Karpas-422 (cell line): Measurements from ENCODE around the gene GAGE12J. TPM values are rescaled to one million over a fixed set of nuclear protein-coding genes. Genes with fewer than 3 reads are reported as not detected.
"Not testable (repeated sequence)": the region's sequence is repeated elsewhere in the genome, so short reads cannot be mapped to it uniquely, and the experiment has no call there.

Source experiments
- DNase-seq: peaks from one replicate; pipeline ENCODE4 v3.0.0-alpha.2; 2015
- H2AFZ ChIP-seq: fragments of 200-600 bp; sonication (generic); 2 replicates; pipeline ENCODE4 v1.6.1; 2014; ENCODE audit warnings: antibody characterized with exemption, low read length, mixed read lengths
- H3K27ac ChIP-seq: fragments of 200-600 bp; sonication (generic); 2 replicates; pipeline ENCODE4 v1.5.1; 2014; ENCODE audit warnings: mild to moderate bottlenecking, low read length, moderate library complexity
- H3K27me3 ChIP-seq: fragments of 200-600 bp; sonication (generic); 2 replicates; pipeline ENCODE4 v1.6.1; 2014; ENCODE audit warnings: low read length, mixed read lengths
- H3K36me3 ChIP-seq: fragments of 200-600 bp; sonication (generic); 2 replicates; pipeline ENCODE4 v1.6.1; 2014; ENCODE audit warnings: low read length, mixed read lengths; ENCODE audit not compliant: insufficient read depth
- H3K4me1 ChIP-seq: fragments of 200-600 bp; sonication (generic); 2 replicates; pipeline ENCODE4 v1.6.1; 2014; ENCODE audit warnings: mild to moderate bottlenecking, low read length, mixed read lengths
- H3K4me2 ChIP-seq: fragments of 200-600 bp; sonication (generic); 2 replicates; pipeline ENCODE4 v1.6.1; 2014; ENCODE audit warnings: low read length, low read depth, mild to moderate bottlenecking; ENCODE audit not compliant: poor library complexity, severe bottlenecking
- H3K4me3 ChIP-seq: fragments of 200-600 bp; sonication (generic); 2 replicates; pipeline ENCODE4 v1.5.1; 2014; ENCODE audit warnings: mild to moderate bottlenecking, antibody characterized with exemption, low read length, mixed read lengths
- H3K79me2 ChIP-seq: fragments of 200-600 bp; sonication (generic); 2 replicates; pipeline ENCODE4 v1.6.1; 2014; ENCODE audit warnings: mild to moderate bottlenecking, low read length, mixed read lengths
- H3K9ac ChIP-seq: fragments of 200-600 bp; sonication (generic); 2 replicates; pipeline ENCODE4 v1.6.0; 2014; ENCODE audit warnings: low read length
- H3K9me2 ChIP-seq: fragments of 200-600 bp; sonication (generic), shearing (Covaris generic); replicated peaks from 2 replicates; pipeline ENCODE4 v1.6.0; 2014; ENCODE audit warnings: mild to moderate bottlenecking, low read length, moderate library complexity; ENCODE audit not compliant: insufficient read depth
- H3K9me3 ChIP-seq: fragments of 300-700, 200-600 bp; sonication (generic); 2 replicates; pipeline ENCODE4 v1.6.1; 2014; ENCODE audit warnings: low read length, mixed read lengths
- H4K20me1 ChIP-seq: fragments of 200-600 bp; sonication (generic); 2 replicates; pipeline ENCODE4 v1.6.1; 2014; ENCODE audit warnings: mild to moderate bottlenecking, antibody characterized with exemption, low read length, low read depth; ENCODE audit not compliant: insufficient read depth
- total RNA-seq: library from RNA; depleted of rRNA; stranded (reverse); fragments of >200 nt; shearing (Covaris generic); gene quantifications from 2 replicates; pipeline ENCODE4 v1.2.3, GENCODE V29; 2014; ENCODE audit warnings: low replicate concordance

Gene GAGE12J
- total RNA-seq, 1 experiment from 2014 or later = not detected

DNA sequence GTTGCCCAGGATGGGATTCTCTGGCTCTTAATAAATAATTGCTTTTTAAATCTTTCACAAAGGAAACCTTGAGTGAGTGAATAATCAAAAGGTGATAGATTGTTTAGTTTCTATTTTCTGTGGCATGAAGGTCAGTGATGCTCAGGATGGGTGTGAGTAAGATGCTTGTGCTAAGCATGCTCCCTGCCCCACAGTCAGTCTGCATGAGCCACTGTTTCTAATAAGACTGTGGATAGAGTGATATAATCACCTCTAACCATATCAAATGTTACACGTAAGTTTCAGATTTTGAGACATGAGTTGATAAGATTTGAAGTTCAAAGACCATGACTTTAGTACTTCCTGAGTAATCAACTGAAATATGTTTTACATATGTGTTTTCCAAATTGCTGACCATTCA is 21.1 kb upstream of the GAGE12J start:
- Histone ChIP-seq H3K36me3 (no peaks in the 10 kb centered on the region), H3K79me2 (no peaks in the 10 kb centered on the region), H3K9me3 (no peaks in the 10 kb centered on the region), H3K27ac (no peak overlapping the region), H3K4me3 (no peak overlapping the region), H2AFZ (no peak overlapping the region), H3K9ac (no peak overlapping the region), H3K4me1 (no peaks in the 10 kb centered on the region), H3K9me2 (no peaks in the 10 kb centered on the region), H3K27me3 (no peaks in the 10 kb centered on the region), H3K4me2 (no peak overlapping the region), H4K20me1 (no peaks in the 10 kb centered on the region)
- no peak for DNase-seq

DNA sequence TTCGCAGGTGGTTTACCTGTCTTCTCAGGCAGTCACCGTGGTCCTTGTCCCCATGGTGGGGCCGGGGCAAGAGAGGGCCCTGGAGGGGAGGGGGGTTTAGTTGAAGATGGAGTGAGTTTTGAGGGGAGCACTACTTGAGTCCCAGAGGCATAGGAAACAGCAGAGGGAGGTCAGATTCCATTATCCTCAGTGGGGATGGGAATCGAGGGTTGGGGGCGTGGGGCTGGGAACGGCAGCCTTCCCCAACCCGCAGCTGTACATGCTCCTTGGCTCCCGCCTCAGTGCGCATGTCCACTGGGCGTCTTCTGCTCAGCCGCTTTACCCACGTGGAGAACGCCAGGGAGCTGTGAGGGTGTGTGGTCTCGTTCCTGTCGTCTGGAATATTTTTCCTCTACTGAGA is 18.5 kb upstream of the GAGE12J start, which contains the start of gene GAGE10:
TSS of gene GAGE10 (plus strand) at position 301 of the 400 bp plus-strand sequence. CDS start 1,214 bp downstream, outside the sequence.
- no peaks in the 10 kb centered on the region for H3K4me1 ChIP-seq
- H3K9me2 ChIP-seq = no peaks in the 10 kb centered on the region
- no peak within 1 kb of the TSS for H3K9ac ChIP-seq
- H4K20me1 ChIP-seq = no peaks in the 10 kb centered on the region
- H3K36me3 ChIP-seq = no peaks in the 10 kb centered on the region
- DNase-seq = no peak
- H3K4me2 ChIP-seq = no peak within 1 kb of the TSS
- H3K79me2 ChIP-seq = no peaks in the 10 kb centered on the region
- no peaks in the 10 kb centered on the region for H3K27me3 ChIP-seq
- no peak within 1 kb of the TSS for H3K4me3 ChIP-seq
- no peak within 1 kb of the TSS for H3K27ac ChIP-seq
- H3K9me3 ChIP-seq = no peaks in the 10 kb centered on the region
- no peak within 1 kb of the TSS for H2AFZ ChIP-seq

DNA sequence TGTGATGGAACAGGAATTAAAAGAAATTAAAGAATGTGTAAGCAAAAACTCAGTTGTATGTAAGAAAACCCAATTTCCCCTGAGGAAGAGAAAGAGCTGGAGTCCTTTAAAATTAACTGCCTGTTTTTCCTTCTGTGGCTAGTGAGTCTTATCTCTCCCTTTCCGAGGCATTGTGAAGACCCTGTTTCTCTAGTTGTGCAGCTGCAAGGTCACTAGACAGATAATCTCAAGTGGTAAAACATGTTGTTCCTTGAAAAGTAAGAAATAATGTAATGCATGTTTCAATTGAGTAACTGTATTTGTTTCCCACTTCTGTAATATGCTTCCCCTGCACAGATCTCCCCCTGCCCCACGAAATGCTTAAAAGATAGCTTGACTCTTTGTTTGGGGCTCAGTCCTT is 14.1 kb upstream of the GAGE12J start:
- not testable (repeated sequence) for H4K20me1 ChIP-seq, H3K9ac ChIP-seq, H3K9me2 ChIP-seq, H3K4me2 ChIP-seq, H3K79me2 ChIP-seq, H2AFZ ChIP-seq, H3K36me3 ChIP-seq, DNase-seq, H3K4me3 ChIP-seq, H3K27ac ChIP-seq, H3K27me3 ChIP-seq, H3K9me3 ChIP-seq
- peaks cover 14% of the 10 kb centered on the region for H3K4me1 ChIP-seq

DNA sequence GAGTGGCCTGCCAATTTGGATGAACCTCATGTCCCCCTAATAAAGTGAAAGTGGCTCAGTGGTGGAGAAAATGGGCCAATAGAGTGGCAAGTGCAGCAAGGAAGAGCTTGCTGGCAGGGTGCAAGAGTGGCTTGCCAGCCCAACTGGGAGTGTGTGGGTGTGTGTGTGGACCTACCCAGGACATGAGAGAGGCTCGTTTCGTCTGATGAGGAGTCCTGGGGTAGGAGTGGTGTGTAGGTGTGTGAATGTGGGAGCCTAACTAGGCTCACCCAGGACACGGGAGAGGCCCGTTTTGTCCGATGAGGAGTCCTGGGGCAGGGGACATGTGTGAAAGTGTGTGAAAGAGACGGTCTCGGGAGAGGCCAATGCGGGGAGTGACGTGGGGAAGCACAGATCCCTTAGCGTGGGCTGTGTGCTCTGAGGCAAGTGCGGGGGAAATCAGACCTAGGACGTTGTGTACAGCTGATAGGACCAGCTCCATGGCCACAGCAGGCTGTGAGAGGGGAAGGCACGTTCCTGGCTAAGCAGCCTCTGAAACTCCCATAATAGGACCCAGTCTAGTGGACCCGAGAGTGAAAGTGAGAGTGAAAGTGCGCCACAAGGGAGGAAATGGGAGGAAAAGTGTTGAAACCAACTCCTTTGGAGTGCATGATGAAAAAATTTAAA is 13.1 kb upstream of the GAGE12J start:
- Histone ChIP-seq H4K20me1 (no peaks in the 10 kb centered on the region), H3K4me3 (peak overlapping the region; percentile 39; the same call in 1 of the 2 replicates), H3K9me3 (no peaks in the 10 kb centered on the region), H3K27me3 (no peaks in the 10 kb centered on the region), H3K79me2 (no peaks in the 10 kb centered on the region), H3K4me1 (peaks cover 14% of the 10 kb centered on the region), H3K27ac (no peak overlapping the region), H3K9me2 (no peaks in the 10 kb centered on the region), H3K36me3 (no peaks in the 10 kb centered on the region), H2AFZ (peak overlapping the region; percentile 92; the same call in 1 of the 2 replicates), H3K4me2 (peak overlapping the region; percentile 63), H3K9ac (peak overlapping the region; percentile 42)
- peak; percentile 44 for DNase-seq

DNA sequence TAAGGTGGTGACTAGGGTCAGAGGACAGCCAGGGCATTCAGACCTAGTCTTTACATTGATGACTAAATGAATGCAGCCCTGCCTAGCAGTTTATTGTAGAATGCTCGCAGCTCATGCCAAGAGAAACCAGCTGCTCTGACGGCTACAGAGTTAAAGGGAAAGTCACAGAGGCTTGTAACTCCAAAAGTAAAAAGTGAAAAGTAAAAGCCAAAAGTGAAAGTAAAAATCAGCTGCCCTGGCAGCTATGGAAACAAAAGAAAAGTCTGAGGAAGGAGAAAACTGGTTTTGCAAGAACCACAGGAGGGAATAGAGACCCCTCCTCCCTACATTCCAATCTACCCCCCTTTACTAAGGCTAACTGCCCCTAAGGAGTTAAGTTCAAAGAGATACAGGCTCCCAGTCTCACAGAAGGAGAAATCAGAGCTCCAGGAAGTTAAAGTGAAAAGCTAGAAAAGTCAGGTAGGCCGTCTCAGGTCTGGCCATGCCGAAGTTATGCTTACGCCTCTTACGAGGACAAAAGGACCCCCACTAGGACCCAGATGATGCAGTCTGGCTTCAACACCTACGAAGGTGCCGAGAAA is 12.3 kb upstream of the GAGE12J start:
- peak overlapping the region; percentile 63 for H3K4me2 ChIP-seq
- H3K9ac ChIP-seq = peak overlapping the region; percentile 42
- H3K27me3 ChIP-seq = no peaks in the 10 kb centered on the region
- H3K4me3 ChIP-seq = peak overlapping the region; percentile 39
- peaks cover 14% of the 10 kb centered on the region for H3K4me1 ChIP-seq
- H3K9me2 ChIP-seq = no peaks in the 10 kb centered on the region
- H3K36me3 ChIP-seq = no peaks in the 10 kb centered on the region
- no peaks in the 10 kb centered on the region for H3K9me3 ChIP-seq
- H2AFZ ChIP-seq = peak overlapping the region; percentile 92
- no peak overlapping the region for H3K27ac ChIP-seq
- DNase-seq = peak; percentile 53
- H4K20me1 ChIP-seq = no peaks in the 10 kb centered on the region
- no peaks in the 10 kb centered on the region for H3K79me2 ChIP-seq

DNA sequence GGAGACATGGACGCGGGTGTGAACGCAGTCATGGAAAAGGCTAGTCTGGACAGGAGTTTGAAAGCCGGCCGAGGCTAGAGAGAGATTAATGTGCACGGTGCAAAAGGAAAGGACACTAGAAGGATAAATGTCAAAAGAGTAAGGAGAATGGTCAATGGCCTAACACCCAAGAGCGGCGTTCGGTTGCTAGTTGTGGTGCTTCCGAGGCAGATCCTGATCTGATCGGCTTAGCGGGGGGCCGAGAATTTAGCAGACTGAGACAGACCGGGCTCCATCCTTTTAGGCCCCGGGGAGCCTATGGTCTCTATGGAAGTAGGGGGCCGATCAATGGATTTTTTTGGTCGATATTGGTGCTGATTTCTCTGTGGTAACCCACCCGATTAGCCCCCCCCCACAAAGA is 11.5 kb upstream of the GAGE12J start:
- Histone ChIP-seq H3K9me3 (no peaks in the 10 kb centered on the region), H3K27me3 (no peaks in the 10 kb centered on the region), H3K9ac (no peak overlapping the region), H3K27ac (no peak overlapping the region), H3K4me1 (peaks cover 14% of the 10 kb centered on the region), H4K20me1 (no peaks in the 10 kb centered on the region), H3K79me2 (no peaks in the 10 kb centered on the region), H2AFZ (no peak overlapping the region), H3K4me3 (no peak overlapping the region), H3K9me2 (no peaks in the 10 kb centered on the region), H3K4me2 (no peak overlapping the region), H3K36me3 (no peaks in the 10 kb centered on the region)
- no peak for DNase-seq

DNA sequence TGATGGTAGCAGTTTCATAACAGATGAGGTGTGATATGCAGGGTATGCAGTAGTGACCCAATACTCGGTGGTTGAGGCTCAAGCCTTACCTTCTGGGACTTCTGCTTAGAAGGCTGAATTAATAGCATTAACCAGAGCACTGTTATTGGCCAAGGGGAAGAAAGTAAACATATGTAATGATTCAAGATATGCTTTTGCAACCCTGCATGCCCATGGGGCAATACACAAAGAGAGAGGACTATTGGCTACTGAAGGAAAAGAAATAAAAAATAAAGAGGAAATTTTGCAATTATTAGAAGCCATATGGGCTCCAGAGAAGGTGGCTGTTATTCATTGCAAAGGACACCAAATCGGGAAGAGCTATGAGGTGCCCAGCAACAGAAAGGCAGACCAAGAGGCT is 9.7 kb upstream of the GAGE12J start:
- H3K9me3 ChIP-seq = no peaks in the 10 kb centered on the region
- H3K4me1 ChIP-seq = peaks cover 14% of the 10 kb centered on the region
- no peaks in the 10 kb centered on the region for H4K20me1 ChIP-seq
- DNase-seq = no peak
- no peak overlapping the region for H3K4me2 ChIP-seq
- no peaks in the 10 kb centered on the region for H3K79me2 ChIP-seq
- no peak overlapping the region for H3K4me3 ChIP-seq
- no peak overlapping the region for H2AFZ ChIP-seq
- no peak overlapping the region for H3K9ac ChIP-seq
- no peaks in the 10 kb centered on the region for H3K9me2 ChIP-seq
- no peak overlapping the region for H3K27ac ChIP-seq
- no peaks in the 10 kb centered on the region for H3K27me3 ChIP-seq
- H3K36me3 ChIP-seq = no peaks in the 10 kb centered on the region

DNA sequence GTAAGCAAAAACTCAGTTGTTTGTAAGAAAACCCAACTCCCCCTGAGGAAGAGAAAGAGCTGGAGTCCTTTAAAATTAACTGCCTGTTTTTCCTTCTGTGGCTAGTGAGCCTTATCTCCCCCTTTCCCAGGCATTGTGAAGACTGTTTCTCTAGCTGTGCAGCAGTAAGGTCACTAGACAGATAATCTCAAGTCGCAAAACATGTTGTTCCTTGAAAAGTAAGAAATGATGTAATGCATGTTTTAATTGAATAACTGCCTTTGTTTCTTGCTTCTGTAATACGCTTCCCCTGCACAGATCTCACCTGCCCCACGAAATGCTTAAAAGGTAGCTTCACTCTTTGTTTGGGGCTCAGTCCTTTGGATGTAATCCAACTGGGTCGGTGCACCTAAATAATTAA is 5.8 kb upstream of the GAGE12J start:
- Histone ChIP-seq H3K4me2 (no peak overlapping the region), H3K36me3 (no peaks in the 10 kb centered on the region), H3K4me1 (no peaks in the 10 kb centered on the region), H3K27me3 (no peaks in the 10 kb centered on the region), H3K27ac (no peak overlapping the region), H2AFZ (no peak overlapping the region), H4K20me1 (no peaks in the 10 kb centered on the region), H3K79me2 (no peaks in the 10 kb centered on the region), H3K4me3 (no peak overlapping the region), H3K9me3 (no peaks in the 10 kb centered on the region), H3K9ac (no peak overlapping the region), H3K9me2 (no peaks in the 10 kb centered on the region)
- no peak for DNase-seq
